HUES6 (cell line): ENCODE measurements around the gene A2ML1.
A peak's percentile ranks its signal among the peaks of the same experiment; 100 is the strongest.
"Not testable (repeated sequence)": the region's sequence is repeated elsewhere in the genome, so short reads cannot be mapped to it uniquely, and the experiment has no call there.

Experiments used
- H3K27ac ChIP-seq: 2 replicates; pipeline ENCODE4 v1.7.0; 2013; ENCODE audit warnings: low read depth, mild to moderate bottlenecking, low read length, inconsistent platforms
- H3K27me3 ChIP-seq: 2 replicates; pipeline ENCODE4 v1.6.1; 2013; ENCODE audit warnings: low read length; ENCODE audit not compliant: control insufficient read depth, insufficient read depth
- H3K36me3 ChIP-seq: 2 replicates; pipeline ENCODE4 v1.6.1; 2013; ENCODE audit warnings: low read length; ENCODE audit not compliant: control insufficient read depth, insufficient read depth
- H3K4me1 ChIP-seq: 2 replicates; pipeline ENCODE4 v1.6.1; 2013; ENCODE audit warnings: low read length; ENCODE audit not compliant: control insufficient read depth, insufficient read depth
- H3K4me3 ChIP-seq: 2 replicates; pipeline ENCODE4 v1.5.1; 2013; ENCODE audit warnings: low read depth, low read length
- H3K9ac ChIP-seq: one replicate; pipeline ENCODE4 v1.6.1; 2013; ENCODE audit warnings: mild to moderate bottlenecking, low read length
- H3K9me3 ChIP-seq: 2 replicates; pipeline ENCODE4 v1.6.1; 2013; ENCODE audit warnings: low read depth, low read length; ENCODE audit not compliant: control insufficient read depth, insufficient read depth

The A2ML1 gene

DNA sequence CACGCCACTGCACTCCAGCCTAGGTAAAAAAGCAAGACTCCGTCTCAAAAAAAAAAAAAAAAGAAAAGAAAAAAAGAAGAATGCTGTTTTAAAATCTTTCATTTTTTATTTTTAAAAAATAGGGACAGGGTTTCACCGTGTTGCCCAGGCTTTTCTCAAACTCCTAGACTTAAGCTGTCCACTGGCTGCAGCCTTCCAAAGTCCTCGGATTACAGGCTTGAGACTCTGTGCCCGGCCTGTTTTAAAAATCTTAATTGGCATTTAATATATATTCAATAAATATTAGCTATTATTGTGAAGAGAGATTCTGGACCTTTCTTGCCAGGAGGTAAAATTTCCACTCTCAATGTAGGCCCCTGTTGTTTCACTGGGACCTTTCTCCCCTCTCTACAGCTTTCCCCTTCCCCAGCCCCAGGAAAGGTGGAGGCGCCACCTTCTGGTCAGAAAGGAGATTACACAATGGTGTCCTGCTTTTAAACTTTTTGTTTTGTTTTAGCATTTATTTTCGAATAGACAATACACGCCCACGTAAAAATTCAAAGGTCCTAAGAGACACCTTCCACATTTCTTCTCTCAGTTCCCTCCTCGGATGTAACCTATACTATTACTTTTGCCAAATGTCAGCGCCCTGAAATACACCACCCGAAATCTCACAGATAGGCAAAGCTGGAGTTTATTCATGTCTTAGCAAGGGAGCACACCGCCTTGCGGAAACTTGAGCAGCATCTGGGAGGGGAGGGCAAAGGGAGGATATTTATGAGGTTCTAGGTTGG is 68.1 kb downstream of the A2ML1 start:
- no peak overlapping the region; the same call in 1 of the 2 replicates for H3K27ac ChIP-seq

DNA sequence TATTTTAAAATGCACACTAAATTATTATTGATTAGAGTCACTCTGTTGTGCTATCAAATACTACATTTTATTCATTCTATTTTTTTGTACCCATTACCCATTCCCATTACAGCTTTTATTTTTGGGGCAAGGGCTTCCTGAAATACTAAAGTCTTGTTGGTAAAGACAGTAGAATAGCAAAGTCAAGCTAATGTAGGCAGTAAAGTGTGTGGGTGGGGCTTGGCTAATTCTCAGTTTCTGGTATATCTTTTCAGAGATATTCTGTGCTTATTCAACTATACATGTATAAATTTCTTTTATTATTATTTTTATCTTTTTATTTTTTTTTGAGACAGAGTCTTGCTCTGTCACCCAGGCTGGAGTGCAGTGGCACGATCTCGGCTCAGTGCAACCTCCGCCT is 69.6 kb downstream of the A2ML1 start:
- Histone ChIP-seq H3K9ac (no peak overlapping the region), H3K27ac (no peak overlapping the region), H3K27me3 (no peaks in the 10 kb centered on the region), H3K36me3 (no peaks in the 10 kb centered on the region), H3K4me1 (0 out of 2 replicates have a peak, but pooled peaks cover 4% of the 10 kb centered on the region), H3K4me3 (no peak overlapping the region), H3K9me3 (peaks cover 8% of the 10 kb centered on the region; the same call in 1 of the 2 replicates)

More for the DNA sequence above, 68.1 kb downstream of the A2ML1 start:
- peak overlapping the region; percentile 52 for H3K4me3 ChIP-seq
- no peaks in the 10 kb centered on the region for H3K27me3 ChIP-seq
- peaks cover 2% of the 10 kb centered on the region; the same call in 1 of the 2 replicates for H3K36me3 ChIP-seq
- peaks cover 13% of the 10 kb centered on the region; the same call in 1 of the 2 replicates for H3K9me3 ChIP-seq
- 0 out of 2 replicates have a peak, but pooled peaks cover 4% of the 10 kb centered on the region for H3K4me1 ChIP-seq
- H3K9ac ChIP-seq = peak overlapping the region; percentile 4

DNA sequence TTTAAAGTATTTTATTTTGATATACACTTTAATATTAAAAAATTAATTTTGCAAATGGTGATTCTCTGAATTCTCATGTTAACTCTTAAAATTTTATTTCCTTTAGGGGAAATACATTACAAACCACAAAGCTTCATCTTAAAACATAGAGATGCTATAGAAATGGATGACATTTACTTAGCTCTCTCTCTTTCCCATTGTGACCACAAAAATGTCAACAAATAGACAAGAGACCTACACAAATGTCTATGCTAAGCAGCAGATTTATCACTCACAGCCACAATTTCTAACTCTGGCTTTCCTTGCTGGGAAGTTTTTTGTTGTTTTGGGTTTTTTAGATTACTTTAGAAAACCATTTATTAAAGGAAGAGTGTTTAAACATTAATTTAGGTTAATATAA is 72.0 kb downstream of the A2ML1 start:
- no peaks in the 10 kb centered on the region for H3K36me3 ChIP-seq
- no peak overlapping the region for H3K4me3 ChIP-seq
- H3K27me3 ChIP-seq = no peaks in the 10 kb centered on the region
- H3K4me1 ChIP-seq = 0 out of 2 replicates have a peak, but pooled peaks cover 4% of the 10 kb centered on the region
- H3K9me3 ChIP-seq = peaks cover 6% of the 10 kb centered on the region
- no peak overlapping the region for H3K9ac ChIP-seq
- H3K27ac ChIP-seq = no peak overlapping the region

DNA sequence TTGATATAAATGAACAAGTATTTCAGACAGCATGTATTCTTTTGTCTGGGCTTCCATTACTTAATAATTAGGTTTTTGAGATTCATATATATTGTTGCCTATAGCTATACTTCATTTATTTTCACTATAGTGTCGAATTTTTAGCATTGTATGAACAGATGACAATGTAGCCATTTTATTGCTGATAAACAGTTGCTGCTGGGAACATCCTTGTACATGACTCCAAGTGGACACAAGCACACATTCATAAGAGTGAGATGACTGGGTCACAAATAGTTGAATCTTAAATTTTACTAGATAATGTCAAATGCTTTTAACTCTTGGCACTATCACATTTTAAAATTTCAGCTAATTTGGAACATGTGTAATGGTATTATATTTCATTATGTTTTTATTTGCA is 72.6 kb downstream of the A2ML1 start:
- Histone ChIP-seq H3K4me3 (no peak overlapping the region), H3K4me1 (0 out of 2 replicates have a peak, but pooled peaks cover 4% of the 10 kb centered on the region), H3K9ac (no peak overlapping the region), H3K27ac (no peak overlapping the region), H3K9me3 (peaks cover 10% of the 10 kb centered on the region), H3K36me3 (no peaks in the 10 kb centered on the region), H3K27me3 (no peaks in the 10 kb centered on the region)

DNA sequence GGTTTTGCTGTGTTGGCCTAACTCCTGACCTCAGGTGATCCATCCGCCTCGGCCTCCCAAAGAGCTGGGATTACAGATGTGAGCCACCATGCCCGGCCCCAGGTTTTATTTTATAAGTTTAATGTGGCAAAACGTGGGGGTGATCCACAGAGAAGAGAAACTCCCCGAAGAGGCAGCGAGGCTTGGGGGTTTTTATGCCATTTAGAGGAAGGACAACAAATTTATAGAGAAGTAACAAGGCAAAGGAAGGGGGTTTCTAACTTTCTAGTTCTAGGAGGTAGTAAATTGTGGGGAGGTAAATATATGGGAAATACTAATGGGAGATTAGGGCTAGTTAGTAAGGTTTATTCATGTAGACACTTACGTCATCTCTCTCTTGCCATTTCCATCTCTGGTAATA is 74.7 kb downstream of the A2ML1 start:
- Histone ChIP-seq H3K9me3 (peaks cover 21% of the 10 kb centered on the region), H3K27me3 (no peaks in the 10 kb centered on the region), H3K4me3 (no peak overlapping the region), H3K36me3 (no peaks in the 10 kb centered on the region), H3K27ac (no peak overlapping the region), H3K4me1 (no peaks in the 10 kb centered on the region), H3K9ac (no peak overlapping the region)

DNA sequence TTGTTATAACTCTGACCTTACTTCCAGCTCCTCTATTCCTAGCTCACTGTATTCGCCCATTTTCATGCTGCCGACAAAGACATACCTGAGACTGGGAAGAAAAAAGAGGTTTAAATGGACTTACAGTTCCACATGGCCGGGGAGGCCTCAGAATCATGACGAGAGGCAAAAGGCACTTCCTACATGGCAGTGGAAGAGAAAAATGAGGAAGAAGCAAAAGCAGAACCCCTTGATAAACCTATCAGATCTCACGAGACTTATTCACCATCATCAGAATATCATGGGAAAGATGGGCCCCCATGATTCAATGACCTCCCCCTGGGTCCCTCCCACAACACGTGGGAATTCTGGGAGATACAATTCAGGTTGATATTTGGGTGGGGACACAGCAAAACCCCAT is 77.4 kb downstream of the A2ML1 start:
- no peaks in the 10 kb centered on the region for H3K36me3 ChIP-seq
- H3K9me3 ChIP-seq = peaks cover 21% of the 10 kb centered on the region
- no peak overlapping the region for H3K27ac ChIP-seq
- no peak overlapping the region for H3K4me3 ChIP-seq
- peaks cover 5% of the 10 kb centered on the region; the same call in 1 of the 2 replicates for H3K4me1 ChIP-seq
- no peak overlapping the region for H3K9ac ChIP-seq
- H3K27me3 ChIP-seq = no peaks in the 10 kb centered on the region

DNA sequence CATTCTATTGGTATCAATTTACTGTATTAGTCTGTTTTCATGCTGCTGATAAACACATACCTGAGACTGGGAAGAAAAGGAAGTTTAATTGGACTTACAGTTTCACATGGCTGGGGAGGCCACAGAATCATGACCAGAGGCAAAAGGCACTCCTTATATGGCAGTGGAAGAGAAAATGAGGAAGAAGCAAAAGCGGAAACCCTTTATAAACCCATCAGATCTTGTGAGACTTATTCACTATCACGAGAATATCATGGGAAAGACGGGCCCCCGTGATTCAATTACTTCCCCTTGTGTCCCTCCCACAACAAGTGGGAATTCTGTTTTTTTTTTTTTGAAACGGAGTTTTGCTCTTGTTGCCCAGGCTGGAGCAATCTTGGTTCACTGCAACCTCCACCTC is 80.3 kb downstream of the A2ML1 start:
- H3K4me3 ChIP-seq, H3K27ac ChIP-seq, H3K36me3 ChIP-seq, H3K27me3 ChIP-seq, H3K9ac ChIP-seq: not testable (repeated sequence)
- Histone ChIP-seq H3K4me1 (peaks cover 33% of the 10 kb centered on the region), H3K9me3 (peaks cover 16% of the 10 kb centered on the region)

DNA sequence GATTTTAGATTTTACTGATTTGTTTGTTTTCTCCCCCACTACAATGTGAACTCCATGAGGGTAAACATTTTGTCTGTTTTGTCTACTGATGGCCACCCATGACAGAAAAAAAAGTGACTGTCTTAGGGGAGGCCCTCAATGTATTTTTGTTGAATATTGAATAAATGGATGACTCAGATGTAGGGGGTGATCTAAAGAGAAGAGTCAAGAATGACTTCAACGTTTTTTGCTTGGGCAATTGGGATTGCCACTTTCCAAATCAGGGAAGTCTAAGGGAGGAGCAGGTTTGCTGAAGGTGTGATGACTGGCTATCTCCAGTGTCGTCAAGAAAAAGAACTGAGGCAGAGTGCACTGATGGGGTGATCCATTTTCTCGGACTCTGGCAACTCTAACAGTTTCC is 81.2 kb downstream of the A2ML1 start:
- no peaks in the 10 kb centered on the region for H3K27me3 ChIP-seq
- peaks cover 34% of the 10 kb centered on the region for H3K4me1 ChIP-seq
- no peak overlapping the region for H3K27ac ChIP-seq
- H3K4me3 ChIP-seq = no peak overlapping the region
- peaks cover 15% of the 10 kb centered on the region for H3K9me3 ChIP-seq
- H3K36me3 ChIP-seq = no peaks in the 10 kb centered on the region
- H3K9ac ChIP-seq = no peak overlapping the region

DNA sequence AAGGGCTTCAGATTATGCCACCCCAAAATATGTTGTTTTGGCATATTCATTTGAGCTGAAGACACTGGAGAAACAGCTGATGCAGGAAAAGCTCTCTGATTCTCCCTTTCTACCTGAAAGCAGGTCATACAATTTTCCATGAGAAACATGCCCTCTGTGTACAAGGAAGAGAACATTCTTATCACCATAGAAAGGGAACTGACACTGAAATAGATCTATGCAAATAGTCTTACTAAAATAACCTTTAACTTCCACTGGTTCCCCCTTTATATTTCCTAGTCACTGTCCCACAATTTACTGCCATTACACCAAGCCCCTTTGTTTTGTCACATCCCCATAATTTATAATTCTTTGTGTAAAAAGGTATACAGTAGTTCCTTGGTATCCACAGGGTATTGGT is 82.2 kb downstream of the A2ML1 start:
- Histone ChIP-seq H3K4me1 (peaks cover 37% of the 10 kb centered on the region), H3K27me3 (no peaks in the 10 kb centered on the region), H3K4me3 (no peak overlapping the region), H3K27ac (no peak overlapping the region), H3K9me3 (peaks cover 14% of the 10 kb centered on the region), H3K9ac (no peak overlapping the region), H3K36me3 (no peaks in the 10 kb centered on the region)

DNA sequence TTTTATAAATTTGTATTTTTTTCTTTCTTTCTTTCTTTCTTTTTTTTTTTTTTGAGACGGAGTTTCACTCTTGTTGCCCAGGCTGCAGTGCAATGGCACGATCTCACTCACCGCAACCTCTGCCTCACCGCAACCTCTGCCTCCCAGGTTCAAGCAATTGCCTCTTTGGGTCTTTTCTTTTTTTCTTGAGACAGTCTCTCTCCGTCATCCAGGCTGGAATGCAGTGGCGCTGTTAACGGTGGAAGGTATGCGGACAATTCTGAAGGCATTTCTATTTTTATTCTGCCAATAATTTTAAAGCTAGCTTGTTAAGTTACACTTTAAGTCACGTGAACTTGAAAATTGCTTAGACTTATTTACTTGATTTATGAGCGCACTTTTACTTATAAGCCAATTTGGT is 83.1 kb downstream of the A2ML1 start:
- peak overlapping the region; percentile 64 for H3K9ac ChIP-seq
- peak overlapping the region; percentile 11; the same call in 1 of the 2 replicates for H3K4me3 ChIP-seq
- peaks cover 11% of the 10 kb centered on the region for H3K9me3 ChIP-seq
- H3K27me3 ChIP-seq = no peaks in the 10 kb centered on the region
- H3K4me1 ChIP-seq = peaks cover 46% of the 10 kb centered on the region
- no peaks in the 10 kb centered on the region for H3K36me3 ChIP-seq
- H3K27ac ChIP-seq = peak overlapping the region; percentile 92
